Spleen (tissue), 11 donors: ENCODE data around the gene NRIP2. TPM values are rescaled to one million over a fixed set of nuclear protein-coding genes. Genes with fewer than 3 reads are reported as not detected.
A peak's percentile ranks its signal among the peaks of the same experiment; 100 is the strongest.

Source experiments
- DNase-seq: peaks from one replicate; pipeline ENCODE4 v3.0.0-alpha.2; 2020
- H3K27ac ChIP-seq, 8 donors: fragments of 200-600 bp; sonication (generic) in 7 of 8; 1 replicate in 4 of 8; 2 replicates in 4 of 8; pipeline versions ENCODE4 v1.5.0 to v1.8.0; 2016 to 2021; ENCODE audit warnings: inconsistent platforms in 4 of 8, mild to moderate bottlenecking in 4 of 8, moderate library complexity in 1 of 8
- H3K27me3 ChIP-seq, 7 donors: fragments of 200-600 bp; sonication (generic) in 6 of 7; replicated peaks in 1 of 7; 1 replicate in 4 of 7; 2 replicates in 3 of 7; pipeline versions ENCODE4 v1.5.0 to v1.8.0; 2016 to 2021; ENCODE audit warnings: inconsistent platforms in 3 of 7, mild to moderate bottlenecking in 1 of 7
- H3K36me3 ChIP-seq, 6 donors: fragments of 200-600 bp; sonication (generic) in 5 of 6; 1 replicate in 4 of 6; 2 replicates in 2 of 6; pipeline versions ENCODE4 v1.5.0 to v1.8.0; 2016 to 2021; ENCODE audit warnings: inconsistent platforms in 2 of 6
- H3K4me1 ChIP-seq, 6 donors: fragments of 200-600 bp; sonication (generic) in 5 of 6; 1 replicate in 3 of 6; 2 replicates in 3 of 6; pipeline versions ENCODE4 v1.5.0 to v1.8.0; 2016 to 2021; ENCODE audit warnings: inconsistent platforms in 3 of 6
- H3K4me3 ChIP-seq, 8 donors: fragments of 200-600 bp; sonication (generic) in 7 of 8; 1 replicate in 4 of 8; 2 replicates in 4 of 8; pipeline versions ENCODE4 v1.5.0 to v1.8.0; 2016 to 2021; ENCODE audit warnings: inconsistent platforms in 4 of 8, mild to moderate bottlenecking in 4 of 8, moderate library complexity in 2 of 8
- H3K9me3 ChIP-seq, 8 donors: fragments of 200-600 bp; sonication (generic) in 7 of 8; 1 replicate in 4 of 8; 2 replicates in 4 of 8; pipeline versions ENCODE4 v1.5.0 to v1.8.0; 2016 to 2021; ENCODE audit warnings: inconsistent platforms in 4 of 8
- POLR2A ChIP-seq, 3 donors: fragments of 450-650 bp; IDR thresholded peaks; one replicate each; pipeline ENCODE4 v1.5.1; 2017; ENCODE audit warnings: antibody characterized with exemption in 3 of 3, mild to moderate bottlenecking in 1 of 3
- POLR2AphosphoS5 ChIP-seq, 3 donors: sonication (generic); formaldehyde crosslinking; IDR thresholded peaks; one replicate each; pipeline ENCODE4 v1.5.1; 2017; ENCODE audit warnings: antibody characterized with exemption in 3 of 3
- WGBS, 5 donors: extraction: QIAGEN DNeasy Blood & Tissue Kit in 3 of 5; methylation state at CpG; one replicate each; pipeline versions ENCODE4 v1.1.5 to v1.1.7; 2013 to 2018; 5-methylcytosine and 5-hydroxymethylcytosine counted together
- intact Hi-C: fragments of 100-400 bp; cut with DNase I; formaldehyde crosslinking; loops from one replicate; pipeline ENCODE4 v1.15.0; 2023; ENCODE audit warnings: low total_unique reads
- polyA plus RNA-seq, 3 donors: library from polyadenylated mRNA; stranded (reverse); fragments of 200-250 nt; gene quantifications; one replicate each; pipeline ENCODE4 v1.2.1, GENCODE V29; 2013
- total RNA-seq, 7 donors: library from RNA; depleted of rRNA in 3 of 7; stranded (reverse); fragments of >200 nt in 3 of 7; fragmentation: NEBNext Ultra II Directional in 4 of 7; extraction: Animal tissue kit (Norgen Biotek cat#: 25700) in 4 of 7; gene quantifications; one replicate each; pipeline versions ENCODE4 v1.1.0 to v1.2.1, GENCODE V29; 2016 to 2021
- TF ChIP-seq, protein P1 (sequence below), 11 experiments: fragments of 200-600 bp in 7 of 11; fragments of 450-650 bp in 4 of 11; sonication (generic) in 4 of 11; IDR thresholded peaks in 8 of 11; conservative IDR thresholded peaks in 3 of 11; 1 replicate in 7 of 11; 2 replicates in 4 of 11; pipeline versions ENCODE4 v1.4.0 to v1.8.0; 2016 to 2021; ENCODE audit warnings: antibody characterized with exemption in 11 of 11, inconsistent platforms in 4 of 11, mild to moderate bottlenecking in 1 of 11
- donor health status: healthy with polysubstance abuse.
- donor health status: DM: no; HTN: no; CAD: no; lungs with moderate emphysema.
- donor health status: DM: no; HTN: no; CAD: no.
- donor health status: Bipolar disorder and iron deficiency.
- donor health status: healthy.
- donor health status: DM: no; HTN: no; CAD: no.
- donor health status: DM: yes; HTN: yes; CAD: no.

Gene NRIP2
- total and polyA plus RNA-seq, 10 donors, result 1.3 to 18.8 (median 10.5) TPM

DNA sequence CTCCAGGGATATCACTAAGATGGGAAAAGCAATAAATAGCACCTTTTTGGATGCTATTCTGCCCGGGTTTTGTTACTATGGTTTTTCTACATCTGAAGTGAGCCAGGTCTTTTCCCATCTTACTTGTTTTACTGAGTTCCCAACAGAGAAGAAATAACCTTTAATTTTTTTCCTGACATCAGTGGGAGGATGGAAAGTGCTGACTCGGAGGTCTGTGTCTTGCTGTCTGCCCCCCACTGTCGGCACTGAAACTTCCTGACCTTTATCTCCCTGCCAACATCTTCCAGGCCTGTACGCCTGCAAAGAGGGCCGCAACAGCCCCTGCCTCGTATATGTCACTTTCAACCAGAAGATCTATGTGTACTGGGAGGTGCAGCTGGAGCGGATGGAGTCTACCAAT lies 11.4 kb downstream of the NRIP2 start:
- Histone ChIP-seq H3K4me1 (no peaks in the 10 kb centered on the region), H3K4me3 (no peak overlapping the region), H3K27ac (peak overlapping the region in 1 of 8 donors; percentile 11), H3K36me3 (peaks cover 5 to 100% (median 97%) of the 10 kb centered on the region in 6 donors), H3K9me3 (no peaks in the 10 kb centered on the region), H3K27me3 (no peaks in the 10 kb centered on the region)
- no peak for DNase-seq
- 67 to 86% (median 84%) methylated on average over 7 of the region's 7 CpGs for WGBS, 5 donors
- TF ChIP-seq POLR2AphosphoS5 (IDR thresholded peaks at IDR 0.05) (no peak), POLR2A (IDR thresholded peaks at IDR 0.05) (no peak)
- TF ChIP-seq, protein P1, sequence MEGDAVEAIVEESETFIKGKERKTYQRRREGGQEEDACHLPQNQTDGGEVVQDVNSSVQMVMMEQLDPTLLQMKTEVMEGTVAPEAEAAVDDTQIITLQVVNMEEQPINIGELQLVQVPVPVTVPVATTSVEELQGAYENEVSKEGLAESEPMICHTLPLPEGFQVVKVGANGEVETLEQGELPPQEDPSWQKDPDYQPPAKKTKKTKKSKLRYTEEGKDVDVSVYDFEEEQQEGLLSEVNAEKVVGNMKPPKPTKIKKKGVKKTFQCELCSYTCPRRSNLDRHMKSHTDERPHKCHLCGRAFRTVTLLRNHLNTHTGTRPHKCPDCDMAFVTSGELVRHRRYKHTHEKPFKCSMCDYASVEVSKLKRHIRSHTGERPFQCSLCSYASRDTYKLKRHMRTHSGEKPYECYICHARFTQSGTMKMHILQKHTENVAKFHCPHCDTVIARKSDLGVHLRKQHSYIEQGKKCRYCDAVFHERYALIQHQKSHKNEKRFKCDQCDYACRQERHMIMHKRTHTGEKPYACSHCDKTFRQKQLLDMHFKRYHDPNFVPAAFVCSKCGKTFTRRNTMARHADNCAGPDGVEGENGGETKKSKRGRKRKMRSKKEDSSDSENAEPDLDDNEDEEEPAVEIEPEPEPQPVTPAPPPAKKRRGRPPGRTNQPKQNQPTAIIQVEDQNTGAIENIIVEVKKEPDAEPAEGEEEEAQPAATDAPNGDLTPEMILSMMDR (IDR thresholded peaks at IDR 0.05 in 8 of 11, conservative IDR thresholded peaks at IDR 0.05 in 3 of 11), result no peak
- intact Hi-C loops, result no loop called here

DNA sequence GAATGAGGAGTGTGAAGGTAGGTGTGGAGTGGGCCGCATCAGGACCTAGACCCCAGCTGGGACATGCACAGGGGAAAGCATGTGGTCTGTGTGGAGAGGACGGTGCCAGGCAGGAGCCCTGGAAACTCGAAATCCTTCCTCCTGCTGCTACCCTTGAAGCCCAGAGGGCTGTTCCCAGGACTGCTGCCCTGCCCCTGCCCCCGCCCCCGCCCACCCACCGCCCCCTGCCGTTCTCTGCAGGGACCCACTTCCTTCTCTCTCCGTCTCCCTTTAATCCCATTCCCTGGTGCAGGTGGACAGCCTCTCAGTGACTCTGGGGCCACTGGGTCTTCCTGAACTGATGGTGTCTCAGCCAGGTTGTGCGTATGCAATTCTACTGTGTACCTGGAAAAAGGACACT lies 14.4 kb downstream of the NRIP2 start:
- no peak for TF ChIP-seq POLR2A (IDR thresholded peaks at IDR 0.05)
- TF ChIP-seq, protein P1 (IDR thresholded peaks at IDR 0.05 in 8 of 11, conservative IDR thresholded peaks at IDR 0.05 in 3 of 11), result no peak
- no peak for TF ChIP-seq POLR2AphosphoS5 (IDR thresholded peaks at IDR 0.05)
- intact Hi-C loops, result no loop called here
- H3K27ac ChIP-seq, result no peak overlapping the region
- peaks cover 0 to 7% (median under 1%) of the 10 kb centered on the region in 6 donors for H3K4me1 ChIP-seq
- DNase-seq, result no peak
- H3K27me3 ChIP-seq, result no peaks in the 10 kb centered on the region
- H3K36me3 ChIP-seq, result peaks cover 5 to 100% (median 82%) of the 10 kb centered on the region in 6 donors
- H3K4me3 ChIP-seq, result no peak overlapping the region
- 84 to 92% (median 91%) methylated on average over 9 of the region's 9 CpGs for WGBS, 5 donors
- H3K9me3 ChIP-seq, result no peaks in the 10 kb centered on the region

DNA sequence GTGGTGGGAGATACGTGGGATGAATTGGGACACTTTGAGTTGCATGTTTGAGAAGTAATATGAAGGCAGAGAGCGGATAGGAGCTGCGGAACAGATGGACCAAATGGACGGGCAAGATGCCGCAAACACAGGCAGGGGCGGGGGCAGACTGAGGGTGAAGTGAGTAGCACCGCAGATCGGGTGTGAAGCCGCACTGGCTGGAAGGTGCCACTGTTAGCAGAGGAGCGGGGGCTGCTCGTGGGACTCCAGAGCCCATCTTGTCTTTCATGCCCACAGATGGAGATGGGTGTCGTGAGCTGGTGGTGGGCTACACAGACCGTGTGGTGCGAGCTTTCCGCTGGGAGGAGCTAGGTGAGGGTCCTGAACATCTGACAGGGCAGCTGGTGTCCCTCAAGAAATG lies 15.0 kb downstream of the NRIP2 start:
- Histone ChIP-seq H3K27me3 (no peaks in the 10 kb centered on the region), H3K36me3 (peaks cover 2 to 100% (median 77%) of the 10 kb centered on the region in 6 donors), H3K4me1 (peaks cover 0 to 14% (median 5%) of the 10 kb centered on the region in 6 donors), H3K27ac (no peak overlapping the region), H3K4me3 (no peak overlapping the region), H3K9me3 (no peaks in the 10 kb centered on the region)
- DNase-seq, result no peak
- no peak for TF ChIP-seq POLR2A (IDR thresholded peaks at IDR 0.05)
- TF ChIP-seq POLR2AphosphoS5 (IDR thresholded peaks at IDR 0.05), result peak; percentile 5 to 42 (median 32)
- WGBS, 5 donors, result 92 to 97% (median 96%) methylated on average over 15 of the region's 15 CpGs
- intact Hi-C loops, result no loop called here

DNA sequence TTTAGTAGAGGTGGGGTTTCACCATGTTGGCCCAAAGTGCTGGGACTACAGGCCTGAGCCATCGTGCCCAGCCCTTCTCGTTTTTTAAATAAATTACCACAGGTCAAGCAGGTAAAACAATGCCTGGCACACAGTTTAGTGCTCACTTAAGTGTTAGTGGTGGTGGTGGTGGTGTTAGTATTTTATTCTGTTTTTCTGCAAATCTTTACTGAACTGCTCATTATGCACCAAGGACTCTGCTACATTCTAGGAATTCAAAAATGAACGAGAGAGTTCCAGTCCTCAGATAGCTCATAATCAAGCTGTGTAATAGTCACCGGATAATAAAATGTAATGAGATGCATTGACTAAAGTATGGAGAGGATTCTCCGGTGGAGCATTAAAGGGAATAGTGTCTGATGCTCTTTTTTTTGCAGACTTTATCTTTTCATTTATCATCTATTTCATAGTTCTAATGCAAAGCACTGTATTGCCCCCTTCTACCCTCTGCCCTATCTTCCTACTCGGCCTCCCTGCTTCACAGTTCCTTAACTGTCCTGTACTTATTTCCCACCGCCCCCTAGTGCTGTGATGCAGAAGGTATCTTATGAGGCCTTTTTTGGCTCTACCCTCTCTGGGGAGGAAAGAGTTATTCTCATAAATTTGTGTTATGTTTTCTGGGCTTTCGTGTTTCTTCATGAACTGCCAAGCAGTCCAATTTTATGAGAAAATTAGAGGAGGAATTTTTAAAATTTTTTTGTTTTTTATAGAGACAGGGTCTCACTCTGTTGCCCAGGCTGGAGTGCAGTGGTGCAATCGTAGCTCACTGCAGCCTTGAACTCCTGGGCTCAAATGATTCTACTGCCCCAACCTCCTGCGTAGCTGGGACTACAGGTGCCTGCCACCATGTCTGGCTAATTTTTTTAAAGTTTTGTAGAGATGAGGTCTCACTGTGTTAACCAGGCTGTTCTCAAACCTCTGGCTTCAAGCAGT lies 21.3 kb downstream of the NRIP2 start:
- H3K27ac ChIP-seq, result peak overlapping the region; percentile 90 to 98 (median 94)
- H3K36me3 ChIP-seq, result peaks cover 0 to 42% (median 17%) of the 10 kb centered on the region in 6 donors
- peak overlapping the region; percentile 59 to 91 (median 75) for H3K4me3 ChIP-seq
- DNase-seq, result peak; percentile 37
- H3K27me3 ChIP-seq, result no peaks in the 10 kb centered on the region
- 12 to 20% (median 16%) methylated on average over 10 of the region's 10 CpGs for WGBS, 5 donors
- intact Hi-C loops, result no loop called here
- H3K4me1 ChIP-seq, result peaks cover 16 to 40% (median 33%) of the 10 kb centered on the region in 6 donors
- TF ChIP-seq, protein P1 (IDR thresholded peaks at IDR 0.05 in 8 of 11, conservative IDR thresholded peaks at IDR 0.05 in 3 of 11), result peak in 10 of 11 experiments; percentile 30 to 68 (median 57)
- TF ChIP-seq POLR2A (IDR thresholded peaks at IDR 0.05), result no peak
- no peaks in the 10 kb centered on the region for H3K9me3 ChIP-seq
